Gastrocnemius medialis (tissue), 4 donors: Measurements from ENCODE around the gene PPP2R5C. TPM values are rescaled to one million over a fixed set of nuclear protein-coding genes. Genes with fewer than 3 reads are reported as not detected.

Experiments used
- ATAC-seq, 2 donors: fragments of 150-250 bp; one replicate each; pipeline ENCODE4 v1.9.1; 2016
- DNase-seq, 2 donors: peaks; one replicate each; pipeline ENCODE4 v3.0.0-alpha.2; 2019
- H3K27ac ChIP-seq, 4 donors: fragments of 200-600 bp; sonication (generic); 1 replicate in 1 of 4; 2 replicates in 3 of 4; pipeline ENCODE4 v1.5.1; 2016 to 2018; ENCODE audit warnings: mild to moderate bottlenecking in 2 of 4, moderate library complexity in 1 of 4
- H3K27me3 ChIP-seq, 3 donors: fragments of 200-600 bp; sonication (generic) in 2 of 3; 1 replicate in 1 of 3; 2 replicates in 2 of 3; pipeline versions ENCODE4 v1.5.1 to v1.6.0; 2016 to 2019; ENCODE audit warnings: mild to moderate bottlenecking in 1 of 3, moderate library complexity in 1 of 3
- H3K36me3 ChIP-seq, 2 donors: fragments of 200-600 bp; sonication (generic) in 1 of 2; one replicate each; pipeline ENCODE4 v1.5.1; 2017 to 2018
- H3K4me1 ChIP-seq, 2 donors: fragments of 200-600 bp; sonication (generic) in 1 of 2; one replicate each; pipeline ENCODE4 v1.5.1; 2016 to 2017; ENCODE audit warnings: mild to moderate bottlenecking in 2 of 2
- H3K4me3 ChIP-seq, 4 donors: fragments of 200-600 bp; sonication (generic) in 3 of 4; 1 replicate in 1 of 4; 2 replicates in 3 of 4; pipeline ENCODE4 v1.5.1; 2016 to 2019; ENCODE audit warnings: mild to moderate bottlenecking in 2 of 4
- H3K9me3 ChIP-seq, 3 donors: fragments of 200-600 bp; sonication (generic) in 2 of 3; 1 replicate in 1 of 3; 2 replicates in 2 of 3; pipeline ENCODE4 v1.5.1; 2016 to 2019
- POLR2A ChIP-seq, 2 donors: fragments of 450-650 bp; IDR thresholded peaks; one replicate each; pipeline ENCODE4 v1.6.1; 2017; ENCODE audit warnings: antibody characterized with exemption in 2 of 2, mild to moderate bottlenecking in 2 of 2, moderate library complexity in 2 of 2
- in situ Hi-C, 4 donors: fragments of 200-750 bp; cut with MboI; loops; one replicate each; pipeline versions ENCODE4 v1.15.0 to v1.8.0; 2017; ENCODE audit warnings: low sequenced_read_pairs in 4 of 4
- intact Hi-C: fragments of 100-400 bp; cut with DNase I; formaldehyde crosslinking; loops from one replicate; pipeline ENCODE4 v1.15.1; 2023; ENCODE audit warnings: low total_unique reads
- total RNA-seq, 4 donors: library from RNA; depleted of rRNA; stranded (reverse); fragments of >200 nt; gene quantifications; one replicate each; pipeline versions ENCODE4 v1.1.0 to v1.2.3, GENCODE V29; 2016
- TF ChIP-seq, protein P1 (sequence below), 5 experiments: fragments of 450-650 bp in 3 of 5; fragments of 200-600 bp in 2 of 5; sonication (generic) in 2 of 5; IDR thresholded peaks in 4 of 5; conservative IDR thresholded peaks in 1 of 5; 1 replicate in 4 of 5; 2 replicates in 1 of 5; pipeline ENCODE4 v1.5.1; 2016 to 2019; ENCODE audit warnings: antibody characterized with exemption in 5 of 5, mild to moderate bottlenecking in 3 of 5, moderate library complexity in 3 of 5

Gene PPP2R5C
- total RNA-seq, 4 donors from 2014 or later, result 35.4 to 65.9 (median 49.3) TPM

DNA sequence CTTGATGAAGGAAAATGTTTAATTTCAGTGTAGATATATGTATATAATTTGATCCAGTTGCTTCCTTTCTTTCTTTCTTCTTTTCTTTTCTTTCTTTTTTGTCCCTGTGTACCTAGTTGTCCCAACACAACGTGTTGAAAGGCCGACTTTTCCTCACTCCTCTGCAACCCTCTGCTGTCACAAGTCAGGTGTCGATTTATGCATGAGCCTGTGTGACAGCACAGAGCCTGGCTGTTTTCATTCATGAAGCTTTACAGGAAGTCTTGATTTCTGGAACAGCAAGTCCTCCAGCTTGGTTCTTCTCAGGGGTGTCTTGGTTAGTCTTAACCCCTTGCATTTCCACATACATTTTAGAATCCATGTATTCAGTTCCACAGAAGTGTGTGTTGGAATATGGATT is 88.1 kb downstream of the PPP2R5C start:
- Histone ChIP-seq H3K4me3 (no peak overlapping the region), H3K36me3 (no peaks in the 10 kb centered on the region)

DNA sequence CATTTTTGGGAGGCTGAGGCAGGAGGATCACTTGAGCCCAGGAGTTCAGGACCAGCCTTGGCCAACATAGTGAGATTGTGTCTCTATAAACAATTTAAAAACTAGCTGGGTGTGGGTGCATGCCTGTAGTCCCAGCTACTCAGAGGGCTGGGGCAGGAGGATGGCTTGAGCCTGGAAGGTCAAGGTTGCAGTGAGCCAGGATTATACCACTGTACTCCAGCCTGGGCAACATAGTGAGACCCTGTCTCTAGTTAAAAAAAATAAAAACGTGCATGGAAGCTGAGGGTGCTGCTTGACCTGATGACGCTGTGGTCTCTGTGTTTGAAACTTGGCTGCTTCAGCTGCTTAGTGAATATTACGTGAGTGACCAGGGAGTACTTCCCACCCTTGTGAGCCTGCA is 89.7 kb downstream of the PPP2R5C start:
- Histone ChIP-seq H3K9me3 (no peaks in the 10 kb centered on the region), H3K36me3 (no peaks in the 10 kb centered on the region), H3K27ac (no peak overlapping the region), H3K27me3 (no peaks in the 10 kb centered on the region), H3K4me3 (no peak overlapping the region), H3K4me1 (peaks cover 32 to 33% of the 10 kb centered on the region in 2 donors)
- in situ Hi-C loops, result no loop called here
- intact Hi-C loops, result no loop called here
- no peak for ATAC-seq
- TF ChIP-seq POLR2A (IDR thresholded peaks at IDR 0.05), result no peak
- TF ChIP-seq, protein P1, sequence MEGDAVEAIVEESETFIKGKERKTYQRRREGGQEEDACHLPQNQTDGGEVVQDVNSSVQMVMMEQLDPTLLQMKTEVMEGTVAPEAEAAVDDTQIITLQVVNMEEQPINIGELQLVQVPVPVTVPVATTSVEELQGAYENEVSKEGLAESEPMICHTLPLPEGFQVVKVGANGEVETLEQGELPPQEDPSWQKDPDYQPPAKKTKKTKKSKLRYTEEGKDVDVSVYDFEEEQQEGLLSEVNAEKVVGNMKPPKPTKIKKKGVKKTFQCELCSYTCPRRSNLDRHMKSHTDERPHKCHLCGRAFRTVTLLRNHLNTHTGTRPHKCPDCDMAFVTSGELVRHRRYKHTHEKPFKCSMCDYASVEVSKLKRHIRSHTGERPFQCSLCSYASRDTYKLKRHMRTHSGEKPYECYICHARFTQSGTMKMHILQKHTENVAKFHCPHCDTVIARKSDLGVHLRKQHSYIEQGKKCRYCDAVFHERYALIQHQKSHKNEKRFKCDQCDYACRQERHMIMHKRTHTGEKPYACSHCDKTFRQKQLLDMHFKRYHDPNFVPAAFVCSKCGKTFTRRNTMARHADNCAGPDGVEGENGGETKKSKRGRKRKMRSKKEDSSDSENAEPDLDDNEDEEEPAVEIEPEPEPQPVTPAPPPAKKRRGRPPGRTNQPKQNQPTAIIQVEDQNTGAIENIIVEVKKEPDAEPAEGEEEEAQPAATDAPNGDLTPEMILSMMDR (IDR thresholded peaks at IDR 0.05 in 4 of 5, conservative IDR thresholded peaks at IDR 0.05 in 1 of 5), result no peak
- DNase-seq, result no peak

More for the DNA sequence above, 88.1 kb downstream of the PPP2R5C start:
- Histone ChIP-seq H3K4me1 (peaks cover 21 to 22% of the 10 kb centered on the region in 2 donors), H3K27ac (no peak overlapping the region), H3K27me3 (no peaks in the 10 kb centered on the region), H3K9me3 (no peaks in the 10 kb centered on the region)
- TF ChIP-seq, protein P1 (IDR thresholded peaks at IDR 0.05 in 4 of 5, conservative IDR thresholded peaks at IDR 0.05 in 1 of 5), result no peak
- no peak for TF ChIP-seq POLR2A (IDR thresholded peaks at IDR 0.05)
- DNase-seq, result no peak
- intact Hi-C loops, result loop anchor here (10.0 kb wide), 1 partner anchor 145 kb away; no protein-coding TSS in a partner anchor
- no peak for ATAC-seq
- in situ Hi-C loops, result loop anchor here in 1 of 4 donors (10.0 kb wide), 1 partner anchor 145 kb away; no protein-coding TSS in a partner anchor

DNA sequence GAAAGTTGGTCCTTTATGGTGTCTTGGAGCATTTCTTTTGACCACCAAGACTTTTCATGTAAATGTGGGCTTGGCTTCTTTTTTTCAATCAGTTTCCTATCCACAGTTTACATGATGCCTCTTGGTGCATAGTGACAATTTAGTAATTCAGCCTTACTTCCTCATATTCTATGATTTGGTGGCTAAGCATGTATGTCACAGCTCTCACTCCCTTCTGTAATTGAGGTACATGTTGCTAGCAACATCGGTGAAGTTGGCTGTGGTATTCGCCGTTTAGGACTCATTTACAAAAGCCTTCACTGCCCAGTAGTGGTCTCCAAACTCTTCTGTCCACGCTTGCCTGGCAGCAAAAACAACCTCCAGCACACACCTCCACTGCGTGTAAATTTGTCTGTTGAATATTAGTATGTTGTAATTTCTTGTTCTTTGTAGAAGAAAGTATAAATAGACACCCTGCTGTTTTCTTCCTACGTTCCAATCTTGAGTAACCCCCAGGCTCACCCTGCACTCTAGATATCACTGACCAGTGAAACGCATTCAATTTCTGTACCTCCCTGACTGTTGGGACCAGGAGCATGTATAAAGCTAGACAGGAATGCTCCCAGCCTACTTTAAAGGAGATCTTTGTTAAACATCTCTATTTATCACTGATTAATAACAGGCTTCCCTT is 90.4 kb downstream of the PPP2R5C start:
- no peak overlapping the region for H3K27ac ChIP-seq
- DNase-seq (no peak), ATAC-seq (no peak)
- in situ Hi-C loops (no loop called here), intact Hi-C loops (no loop called here)
- no peak overlapping the region for H3K4me3 ChIP-seq
- TF ChIP-seq POLR2A (IDR thresholded peaks at IDR 0.05), result no peak
- TF ChIP-seq, protein P1 (IDR thresholded peaks at IDR 0.05 in 4 of 5, conservative IDR thresholded peaks at IDR 0.05 in 1 of 5), result no peak
- peaks cover 0 to under 1% of the 10 kb centered on the region in 2 donors for H3K36me3 ChIP-seq
- peaks cover 33 to 36% of the 10 kb centered on the region in 2 donors for H3K4me1 ChIP-seq
- no peaks in the 10 kb centered on the region for H3K27me3 ChIP-seq
- H3K9me3 ChIP-seq, result no peaks in the 10 kb centered on the region

DNA sequence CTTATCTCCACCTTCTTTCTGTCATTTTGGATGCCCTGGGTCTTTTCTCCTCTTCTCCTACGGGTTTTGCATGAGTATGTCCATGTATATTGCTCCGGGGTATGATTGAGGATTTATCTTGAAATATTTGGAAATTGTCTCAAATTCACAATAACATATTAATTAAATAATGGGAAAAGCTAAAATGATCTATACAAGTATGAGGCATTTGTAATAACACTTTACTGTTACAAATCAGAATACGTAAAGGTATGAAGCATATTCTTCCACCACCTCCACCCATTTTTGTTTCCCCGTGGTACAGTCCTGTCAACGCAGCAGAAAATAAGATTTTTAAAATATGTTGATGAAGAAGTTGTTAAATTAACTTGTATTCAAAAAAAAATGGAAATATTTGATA is 91.3 kb downstream of the PPP2R5C start:
- intact Hi-C loops, result no loop called here
- Histone ChIP-seq H3K9me3 (no peaks in the 10 kb centered on the region), H3K4me1 (peaks cover 33 to 36% of the 10 kb centered on the region in 2 donors), H3K4me3 (no peak overlapping the region), H3K27me3 (no peaks in the 10 kb centered on the region), H3K36me3 (peaks cover 0 to 7% of the 10 kb centered on the region in 2 donors), H3K27ac (no peak overlapping the region)
- ATAC-seq (no peak), DNase-seq (no peak)
- no peak for TF ChIP-seq POLR2A (IDR thresholded peaks at IDR 0.05)
- TF ChIP-seq, protein P1 (IDR thresholded peaks at IDR 0.05 in 4 of 5, conservative IDR thresholded peaks at IDR 0.05 in 1 of 5), result no peak
- in situ Hi-C loops, result no loop called here
